Measurements from ENCODE around the gene SPAG17. TPM values are rescaled to one million over a fixed set of nuclear protein-coding genes. Genes with fewer than 3 reads are reported as not detected.

The SPAG17 gene
- total and polyA plus RNA-seq, 2 experiments from 2014 or later: 0.36 to 1.7 TPM

- H3K9me3 ChIP-seq (ENCODE audit: low read depth): no peaks in the 10 kb centered on the region
- peak overlapping the region; percentile 64 for H3K4me3 ChIP-seq
- WGBS (ENCODE audit: low lambda C conversion rate, missing lambda C conversion rate): under 1% methylated on average over 12 of the region's 12 CpGs
- H3K27me3 ChIP-seq: no peaks in the 10 kb centered on the region
- H3K4me2 ChIP-seq: peak overlapping the region; percentile 81
- H3K4me1 ChIP-seq (ENCODE audit: insufficient read depth): peaks cover 18% of the 10 kb centered on the region
- H3K27ac ChIP-seq: peak overlapping the region; percentile 59
- H3K79me2 ChIP-seq: peaks cover 81% of the 10 kb centered on the region
- DNase-seq (ENCODE audit: low spot score): no peak
- H3K36me3 ChIP-seq (replicated peaks; ENCODE audit: insufficient read depth, low read depth): no peaks in the 10 kb centered on the region
- TF ChIP-seq EZH2 (IDR thresholded peaks at IDR 0.05; ENCODE audit: borderline replicate concordance): no peak
- TF ChIP-seq CTCF (IDR thresholded peaks at IDR 0.05; ENCODE audit: poor library complexity): no peak
- TF ChIP-seq EZH2phosphoT487 (IDR thresholded peaks at IDR 0.05; ENCODE audit: low read depth, severe bottlenecking, unreplicated experiment): no peak
- no peaks in the 10 kb centered on the region for H3K9me2 ChIP-seq (replicated peaks; ENCODE audit: insufficient read depth)
- no peaks in the 10 kb centered on the region for H4K20me1 ChIP-seq (ENCODE audit: insufficient read depth, poor library complexity, severe bottlenecking)
- H2AFZ ChIP-seq: peak overlapping the region; percentile 59
Observed at GRCh38 chr1:117930173-117930447, 254.9 kb downstream of the SPAG17 start.

GRCh38 chr1:117929343-117930172, 255.5 kb downstream of the SPAG17 start, which contains the start of the genes GDAP2 and WDR3:
GDAP2 (minus strand) TSS chr1:117929621; CDS start chr1:117920357, 9,264 bp downstream.
WDR3 (plus strand) TSS chr1:117929739; CDS start chr1:117933320, 3,581 bp downstream.
- peak within 1 kb of the TSS; percentile 64 for H3K4me3 ChIP-seq
- no peaks in the 10 kb centered on the region for H4K20me1 ChIP-seq (ENCODE audit: insufficient read depth, poor library complexity, severe bottlenecking)
- no peaks in the 10 kb centered on the region for H3K9me2 ChIP-seq (replicated peaks; ENCODE audit: insufficient read depth)
- H3K9me3 ChIP-seq (ENCODE audit: low read depth): no peaks in the 10 kb centered on the region
- peak within 1 kb of the TSS; percentile 92 for H2AFZ ChIP-seq
- H3K36me3 ChIP-seq (replicated peaks; ENCODE audit: insufficient read depth, low read depth): no peaks in the 10 kb centered on the region
- peak; percentile 98 for DNase-seq (ENCODE audit: low spot score)
- WGBS (ENCODE audit: low lambda C conversion rate, missing lambda C conversion rate): under 1% methylated on average over 60 of the region's 64 CpGs
- peak within 1 kb of the TSS; percentile 88 for H3K27ac ChIP-seq
- peaks cover 86% of the 10 kb centered on the region for H3K79me2 ChIP-seq
- peak within 1 kb of the TSS; percentile 86 for H3K4me2 ChIP-seq
- peaks cover 18% of the 10 kb centered on the region for H3K4me1 ChIP-seq (ENCODE audit: insufficient read depth)
- no peaks in the 10 kb centered on the region for H3K27me3 ChIP-seq
- no peak for TF ChIP-seq EZH2 (IDR thresholded peaks at IDR 0.05; ENCODE audit: borderline replicate concordance)
- no peak for TF ChIP-seq CTCF (IDR thresholded peaks at IDR 0.05; ENCODE audit: poor library complexity)
- no peak for TF ChIP-seq EZH2phosphoT487 (IDR thresholded peaks at IDR 0.05; ENCODE audit: low read depth, severe bottlenecking, unreplicated experiment)

- H2AFZ ChIP-seq: peak overlapping the region; percentile 92
- H3K9me2 ChIP-seq (replicated peaks; ENCODE audit: insufficient read depth): no peaks in the 10 kb centered on the region
- H3K79me2 ChIP-seq: peaks cover 86% of the 10 kb centered on the region
- WGBS (ENCODE audit: low lambda C conversion rate, missing lambda C conversion rate): 2% methylated on average over 24 of the region's 24 CpGs
- H3K4me1 ChIP-seq (ENCODE audit: insufficient read depth): peaks cover 18% of the 10 kb centered on the region
- H3K36me3 ChIP-seq (replicated peaks; ENCODE audit: insufficient read depth, low read depth): no peaks in the 10 kb centered on the region
- H3K27me3 ChIP-seq: no peaks in the 10 kb centered on the region
- peak overlapping the region; percentile 86 for H3K4me2 ChIP-seq
- no peak for TF ChIP-seq EZH2 (IDR thresholded peaks at IDR 0.05; ENCODE audit: borderline replicate concordance)
- TF ChIP-seq CTCF (IDR thresholded peaks at IDR 0.05; ENCODE audit: poor library complexity): peak; percentile 5
- no peaks in the 10 kb centered on the region for H3K9me3 ChIP-seq (ENCODE audit: low read depth)
- H3K4me3 ChIP-seq: peak overlapping the region; percentile 55
- H4K20me1 ChIP-seq (ENCODE audit: insufficient read depth, poor library complexity, severe bottlenecking): no peaks in the 10 kb centered on the region
- peak overlapping the region; percentile 88 for H3K27ac ChIP-seq
- DNase-seq (ENCODE audit: low spot score): peak; percentile 79
Observed at GRCh38 chr1:117928881-117929342, 256.1 kb downstream of the SPAG17 start.

All from hepatocyte (in vitro differentiated cells).